Cerebellar nuclear complex (tissue), 1 donor: Measurements from ENCODE around the gene USP22.
"Not testable (repeated sequence)": the region's sequence is repeated elsewhere in the genome, so short reads cannot be mapped to it uniquely, and the experiment has no call there.

Source experiments
- DNase-seq, 2 experiments: peaks; one replicate each; lab custom pipeline; 2025; lab: John Stamatoyannopoulos, UW

USP22 gene

GRCh38 chr17:20988001-20988636 lies 54.7 kb downstream of the USP22 start:
- DNase-seq, result no peak

- no peak for DNase-seq
These were observed 55.3 kb downstream of the USP22 start for GRCh38 chr17:20987511-20987910.

- no peak for DNase-seq
These were observed 55.9 kb downstream of the USP22 start for GRCh38 chr17:20986767-20987510.

GRCh38 chr17:20983359-20983637 lies 59.5 kb downstream of the USP22 start:
- no peak for DNase-seq

- no peak for DNase-seq
These were observed 60.0 kb downstream of the USP22 start for GRCh38 chr17:20982589-20983358.

- DNase-seq, result no peak
These were observed 61.5 kb downstream of the USP22 start for GRCh38 chr17:20981046-20981920.

- no peak for DNase-seq
These were observed 63.1 kb downstream of the USP22 start for GRCh38 chr17:20979792-20980083.

- not testable (repeated sequence) for DNase-seq
These were observed 63.6 kb downstream of the USP22 start for GRCh38 chr17:20979007-20979791.

- not testable (repeated sequence) for DNase-seq
These were observed 65.1 kb downstream of the USP22 start for GRCh38 chr17:20977609-20978253.

GRCh38 chr17:20975566-20975965 lies 67.2 kb downstream of the USP22 start:
- no peak for DNase-seq

GRCh38 chr17:20970329-20970728 lies 72.5 kb downstream of the USP22 start:
- DNase-seq, result no peak

GRCh38 chr17:20968913-20969616 lies 73.7 kb downstream of the USP22 start:
- DNase-seq, result no peak

- no peak for DNase-seq
These were observed 75.0 kb downstream of the USP22 start for GRCh38 chr17:20967776-20968175.

GRCh38 chr17:20966870-20967269 lies 75.9 kb downstream of the USP22 start:
- no peak for DNase-seq

- DNase-seq, result no peak
These were observed 77.3 kb downstream of the USP22 start for GRCh38 chr17:20965492-20965891.

GRCh38 chr17:20961586-20961985 lies 81.2 kb downstream of the USP22 start:
- DNase-seq, result no peak

GRCh38 chr17:20960871-20961270 lies 81.9 kb downstream of the USP22 start:
- DNase-seq, result no peak

GRCh38 chr17:20955427-20956323 lies 87.1 kb downstream of the USP22 start:
- DNase-seq, result no peak

- no peak for DNase-seq
These were observed 88.0 kb downstream of the USP22 start for GRCh38 chr17:20954794-20955193.
